Spinal cord (tissue), 10 donors: ENCODE data around the gene ZNF585A. TPM values are rescaled to one million over a fixed set of nuclear protein-coding genes. Genes with fewer than 3 reads are reported as not detected.
"Not testable (repeated sequence)": the region's sequence is repeated elsewhere in the genome, so short reads cannot be mapped to it uniquely, and the experiment has no call there.

Experiments
- DNase-seq, 6 donors: peaks; one replicate each; pipeline versions ENCODE4 v3.0.0 to v3.0.0-alpha.2; 2013 to 2015; ENCODE audit warnings: low spot score in 6 of 6, low read depth in 4 of 6
- H3K27ac ChIP-seq: one replicate; pipeline ENCODE4 v1.5.1; 2013; ENCODE audit warnings: low read depth, low read length, control low read depth
- H3K27me3 ChIP-seq: one replicate; pipeline ENCODE4 v1.6.1; 2013; ENCODE audit warnings: low read length; ENCODE audit not compliant: control insufficient read depth, insufficient read depth
- H3K36me3 ChIP-seq: one replicate; pipeline ENCODE4 v1.6.1; 2013; ENCODE audit warnings: low read length; ENCODE audit not compliant: control insufficient read depth, insufficient read depth
- H3K4me1 ChIP-seq: one replicate; pipeline ENCODE4 v1.6.1; 2013; ENCODE audit warnings: low read length; ENCODE audit not compliant: control insufficient read depth, insufficient read depth
- H3K4me3 ChIP-seq: one replicate; pipeline ENCODE4 v1.5.1; 2013; ENCODE audit warnings: low read depth, low read length, control low read depth
- H3K9me3 ChIP-seq: one replicate; pipeline ENCODE4 v1.6.1; 2013; ENCODE audit warnings: low read length; ENCODE audit not compliant: control insufficient read depth, insufficient read depth
- WGBS: methylation state at CpG from one replicate; pipeline ENCODE4 v1.1.5; 2013; ENCODE audit warnings: missing lambda C conversion rate; ENCODE audit not compliant: insufficient coverage; 5-methylcytosine and 5-hydroxymethylcytosine counted together
- polyA plus RNA-seq, 2 donors: library from polyadenylated mRNA; unstranded; fragments of 120-200 nt; gene quantifications; one replicate each; pipeline ENCODE4 v1.2.1, GENCODE V29; 2013; ENCODE audit not compliant: insufficient read length in 2 of 2
- total RNA-seq, 2 donors: library from RNA; depleted of rRNA in 1 of 2; stranded (reverse); fragments of 120-200 nt in 1 of 2; fragments of >200 nt in 1 of 2; gene quantifications; one replicate each; pipeline versions ENCODE4 v1.2.3 to v1.2.4, GENCODE V29; 2013 to 2014
- donor health status: healthy.

ZNF585A gene
- total and polyA plus RNA-seq, 4 donors: 12.3 to 22.0 (median 13.4) TPM

DNA sequence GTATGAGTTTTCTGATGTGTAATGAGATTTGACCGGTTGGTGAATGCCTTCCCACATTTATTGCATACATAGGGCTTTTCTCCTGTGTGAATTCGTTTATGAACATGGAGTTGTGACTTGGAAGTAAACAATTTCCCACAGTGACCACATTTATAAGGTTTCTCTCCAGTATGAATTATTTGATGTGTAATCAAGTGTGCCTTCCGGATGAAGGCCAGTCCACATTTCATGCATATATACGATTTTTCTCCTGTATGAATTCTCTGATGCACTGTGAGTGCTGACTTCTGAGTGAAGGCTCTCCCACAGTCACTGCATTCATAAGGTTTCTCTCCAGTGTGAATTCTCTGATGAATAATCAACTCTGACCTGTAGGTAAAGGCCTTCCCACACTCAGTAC is 13.6 kb upstream of the ZNF585A start:
- no CpG with 5 or more reads among the region's 4 CpGs for WGBS
- DNase-seq, H3K9me3 ChIP-seq, H3K27me3 ChIP-seq, H3K4me1 ChIP-seq, H3K4me3 ChIP-seq, H3K27ac ChIP-seq: not testable (repeated sequence)
- peaks cover 22% of the 10 kb centered on the region for H3K36me3 ChIP-seq

DNA sequence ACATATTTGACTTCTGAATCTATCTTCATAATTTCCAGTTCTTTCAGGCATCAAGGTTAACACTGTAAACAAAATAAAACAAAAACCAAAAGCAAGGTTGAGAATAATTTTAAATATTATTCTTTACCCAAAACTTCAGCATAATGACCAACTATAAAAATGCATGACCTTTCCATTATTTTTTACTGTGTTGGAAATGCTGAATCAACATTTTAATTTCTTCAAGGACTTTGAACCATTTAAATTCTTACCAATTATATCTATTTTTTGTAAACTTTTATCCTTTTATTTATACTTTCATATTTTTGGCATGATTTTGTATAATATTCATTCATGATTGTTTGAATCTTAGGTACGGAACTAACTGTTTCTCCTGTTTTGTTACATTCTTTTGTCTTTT is 6.9 kb downstream of the ZNF585A start:
- peaks cover 3% of the 10 kb centered on the region for H3K9me3 ChIP-seq
- WGBS: no CpG with 5 or more reads among the region's 1 CpG
- peaks cover 47% of the 10 kb centered on the region for H3K36me3 ChIP-seq
- no peaks in the 10 kb centered on the region for H3K4me1 ChIP-seq
- H3K4me3 ChIP-seq: no peak overlapping the region
- no peak for DNase-seq
- H3K27me3 ChIP-seq: no peaks in the 10 kb centered on the region
- no peak overlapping the region for H3K27ac ChIP-seq

DNA sequence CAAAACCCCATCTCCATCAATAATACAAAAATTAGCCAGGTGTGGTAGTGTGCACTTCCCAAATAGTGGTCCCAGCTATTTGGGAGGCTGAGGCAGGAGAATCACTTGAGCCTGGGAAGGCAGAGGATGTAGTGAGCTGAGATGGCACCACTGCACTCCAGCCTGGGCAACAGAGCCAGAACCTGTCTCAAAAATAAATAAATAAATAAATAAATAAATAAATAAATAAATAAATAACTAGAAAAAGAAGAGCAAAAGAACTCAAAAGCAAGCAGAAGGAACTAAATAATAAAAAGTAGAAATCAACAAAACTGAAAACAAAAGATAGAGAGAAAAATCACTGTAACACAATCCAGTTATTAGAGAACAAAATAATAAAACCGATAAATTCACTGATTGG is 12.3 kb downstream of the ZNF585A start:
- Histone ChIP-seq H3K27me3 (no peaks in the 10 kb centered on the region), H3K36me3 (peaks cover 48% of the 10 kb centered on the region), H3K4me1 (no peaks in the 10 kb centered on the region), H3K9me3 (peaks cover 22% of the 10 kb centered on the region), H3K27ac (no peak overlapping the region), H3K4me3 (no peak overlapping the region)
- DNase-seq: no peak
- WGBS: no CpG with 5 or more reads among the region's 1 CpG

DNA sequence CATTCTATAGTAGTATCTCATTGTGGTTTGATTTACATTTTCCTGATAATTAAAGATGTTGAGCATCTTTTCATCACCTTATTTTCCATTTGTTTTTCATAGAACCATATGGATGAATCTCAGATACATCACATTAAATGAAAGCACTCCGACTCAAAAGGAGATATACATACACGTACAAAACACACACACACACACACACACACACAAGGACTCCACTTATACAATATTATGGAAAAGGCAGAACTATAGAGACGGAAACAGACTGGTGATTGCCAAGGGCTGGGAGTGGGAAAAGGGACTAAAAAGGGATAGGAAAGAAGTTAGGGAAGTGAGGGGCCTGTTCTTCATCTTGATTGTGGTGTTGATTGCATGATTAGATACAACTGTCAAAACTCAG is 24.3 kb downstream of the ZNF585A start:
- H3K27me3 ChIP-seq: no peaks in the 10 kb centered on the region
- peaks cover 26% of the 10 kb centered on the region for H3K36me3 ChIP-seq
- no peak overlapping the region for H3K4me3 ChIP-seq
- peaks cover 33% of the 10 kb centered on the region for H3K9me3 ChIP-seq
- H3K27ac ChIP-seq: no peak overlapping the region
- no peak for DNase-seq
- H3K4me1 ChIP-seq: no peaks in the 10 kb centered on the region
- no CpG with 5 or more reads among the region's 3 CpGs for WGBS

DNA sequence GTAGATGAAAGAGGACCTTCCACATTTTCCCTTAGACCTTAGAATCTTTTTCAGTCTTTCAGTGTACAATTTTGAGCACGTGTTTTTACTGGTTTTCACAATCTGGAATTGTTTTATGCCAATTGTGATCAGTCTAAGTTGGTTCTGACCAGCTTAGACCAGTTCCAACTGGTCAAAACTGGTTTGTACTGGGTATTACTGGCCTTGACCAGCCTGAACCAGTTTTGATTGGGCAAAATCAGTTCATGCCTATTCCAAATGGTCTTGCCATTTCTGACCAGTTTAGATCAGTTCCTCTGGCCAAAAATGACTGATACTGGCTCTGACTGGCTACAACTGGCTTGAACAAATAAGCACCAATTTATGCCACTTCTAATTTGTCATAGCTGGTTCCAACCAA is 36.4 kb downstream of the ZNF585A start:
- no peak for DNase-seq
- H3K9me3 ChIP-seq: peaks cover 27% of the 10 kb centered on the region
- no peak overlapping the region for H3K27ac ChIP-seq
- no peaks in the 10 kb centered on the region for H3K36me3 ChIP-seq
- 33% methylated on average over 1 of the region's 1 CpG for WGBS
- H3K4me1 ChIP-seq: no peaks in the 10 kb centered on the region
- H3K4me3 ChIP-seq: no peak overlapping the region
- H3K27me3 ChIP-seq: no peaks in the 10 kb centered on the region

DNA sequence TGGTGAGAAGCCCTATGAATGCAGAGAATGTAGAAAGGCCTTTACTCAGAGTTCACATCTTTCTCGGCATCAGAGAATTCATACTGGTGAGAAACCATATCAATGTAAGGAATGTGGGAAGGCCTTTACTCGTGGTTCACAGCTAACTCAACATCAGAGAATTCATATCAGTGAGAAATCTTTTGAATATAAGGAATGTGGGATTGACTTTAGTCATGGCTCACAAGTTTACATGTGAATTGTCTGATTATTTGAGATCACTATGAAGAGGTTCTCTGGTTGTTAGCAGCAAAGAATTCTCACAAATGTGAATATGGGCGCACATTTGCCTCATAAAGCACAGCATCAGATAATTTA is 43.7 kb downstream of the ZNF585A start:
- no peak overlapping the region for H3K27ac ChIP-seq
- no peak overlapping the region for H3K4me3 ChIP-seq
- 100% methylated on average over 1 of the region's 3 CpGs for WGBS
- H3K9me3 ChIP-seq: peaks cover 64% of the 10 kb centered on the region
- peaks cover 8% of the 10 kb centered on the region for H3K36me3 ChIP-seq
- no peak for DNase-seq
- no peaks in the 10 kb centered on the region for H3K4me1 ChIP-seq
- H3K27me3 ChIP-seq: no peaks in the 10 kb centered on the region

DNA sequence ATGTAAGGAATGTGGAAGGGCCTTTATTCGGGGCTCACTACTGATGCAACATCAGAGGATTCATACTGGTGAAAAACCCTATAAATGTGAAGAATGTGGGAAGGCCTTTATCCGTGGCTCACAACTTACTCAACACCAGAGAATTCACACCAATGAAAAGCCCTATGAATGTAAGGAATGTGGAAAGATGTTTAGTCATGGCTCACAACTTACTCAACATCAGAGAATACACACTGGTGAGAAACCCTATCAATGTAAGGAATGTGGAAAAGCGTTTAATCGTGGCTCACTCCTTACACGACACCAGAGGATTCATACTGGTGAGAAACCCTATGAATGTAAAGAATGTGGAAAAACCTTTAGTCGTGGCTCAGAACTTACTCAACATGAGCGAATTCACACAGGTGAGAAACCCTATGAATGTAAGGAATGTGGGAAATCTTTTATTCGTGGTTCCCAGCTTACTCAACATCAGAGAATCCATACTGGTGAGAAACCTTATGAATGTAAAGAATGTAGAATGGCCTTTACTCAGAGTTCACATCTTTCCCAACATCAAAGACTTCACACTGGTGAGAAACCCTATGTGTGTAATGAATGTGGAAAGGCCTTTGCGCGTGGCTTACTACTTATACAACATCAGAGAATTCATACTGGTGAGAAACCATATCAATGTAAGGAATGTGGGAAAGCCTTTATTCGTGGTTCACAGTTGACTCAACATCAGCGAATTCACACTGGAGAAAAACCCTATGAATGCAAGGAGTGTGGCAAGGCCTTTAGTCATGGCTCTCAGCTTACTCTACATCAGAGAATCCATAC is 44.3 kb downstream of the ZNF585A start:
- Histone ChIP-seq H3K4me1 (no peaks in the 10 kb centered on the region), H3K9me3 (peaks cover 60% of the 10 kb centered on the region), H3K27me3 (no peaks in the 10 kb centered on the region), H3K27ac (no peak overlapping the region), H3K4me3 (no peak overlapping the region), H3K36me3 (peaks cover 8% of the 10 kb centered on the region)
- WGBS: 100% methylated on average over 4 of the region's 12 CpGs
- no peak for DNase-seq

DNA sequence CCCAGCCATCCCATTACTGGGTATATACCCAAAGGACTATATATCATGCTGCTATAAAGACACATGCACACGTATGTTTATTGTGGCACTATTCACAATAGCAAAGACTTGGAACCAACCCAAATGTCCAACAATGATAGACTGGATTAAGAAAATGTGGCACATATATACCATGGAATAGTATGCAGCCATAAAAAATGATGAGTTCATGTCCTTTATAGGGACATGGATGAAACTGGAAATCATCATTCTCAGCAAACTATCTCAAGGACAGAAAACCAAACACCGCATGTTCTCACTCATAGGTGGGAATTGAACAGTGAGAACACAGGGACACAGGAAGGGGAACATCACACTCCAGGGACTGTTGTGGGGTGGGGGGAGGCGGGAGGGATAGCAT is 50.4 kb downstream of the ZNF585A start:
- H3K36me3 ChIP-seq, DNase-seq, H3K27me3 ChIP-seq, H3K27ac ChIP-seq, H3K4me3 ChIP-seq, H3K4me1 ChIP-seq: not testable (repeated sequence)
- no CpG with 5 or more reads among the region's 3 CpGs for WGBS
- H3K9me3 ChIP-seq: peaks cover 31% of the 10 kb centered on the region

DNA sequence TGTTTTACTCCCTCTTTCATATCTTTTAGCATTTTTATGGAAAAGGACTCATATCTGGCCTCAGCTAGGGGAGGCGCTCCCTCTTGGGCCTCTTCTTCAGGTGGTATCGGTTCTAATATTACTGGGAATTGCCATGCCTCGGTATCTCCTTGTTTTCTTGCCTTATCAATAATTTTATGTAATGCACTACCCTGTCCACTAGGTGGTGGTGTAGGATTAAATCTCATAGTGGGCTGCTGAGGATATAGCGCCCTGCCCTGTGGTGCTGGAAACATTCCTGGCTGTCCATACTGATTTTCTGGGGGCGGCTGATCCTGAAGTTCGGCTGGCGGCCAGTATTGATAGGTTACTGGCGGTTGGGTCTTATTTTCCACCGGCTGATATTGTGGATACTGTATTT is 58.5 kb downstream of the ZNF585A start:
- Histone ChIP-seq H3K27ac (no peak overlapping the region), H3K36me3 (peaks cover 11% of the 10 kb centered on the region), H3K27me3 (no peaks in the 10 kb centered on the region), H3K4me3 (no peak overlapping the region), H3K4me1 (no peaks in the 10 kb centered on the region), H3K9me3 (peaks cover 42% of the 10 kb centered on the region)
- no peak for DNase-seq
- 100% methylated on average over 1 of the region's 9 CpGs for WGBS

DNA sequence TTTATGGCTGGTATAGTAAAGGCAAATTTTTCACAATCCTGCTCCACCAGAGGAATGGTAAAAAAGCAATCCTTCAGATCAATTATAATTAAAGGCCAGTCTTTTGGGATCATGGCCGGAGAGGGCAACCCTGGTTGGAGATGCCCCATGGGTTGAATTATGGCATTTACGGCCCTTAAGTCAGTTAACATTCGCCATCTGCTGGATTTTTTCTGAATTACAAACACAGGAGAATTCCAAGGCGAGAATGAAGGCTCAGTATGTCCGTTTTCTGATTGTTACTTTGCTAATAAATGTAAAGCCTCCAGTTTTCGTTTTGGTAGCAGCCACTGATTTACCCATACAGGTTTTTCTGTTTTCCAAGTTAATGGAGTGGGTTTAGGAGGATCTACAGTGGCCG is 60.7 kb downstream of the ZNF585A start:
- 71% methylated on average over 2 of the region's 7 CpGs for WGBS
- peaks cover 40% of the 10 kb centered on the region for H3K9me3 ChIP-seq
- not testable (repeated sequence) for H3K36me3 ChIP-seq, H3K4me1 ChIP-seq, H3K27ac ChIP-seq, DNase-seq, H3K4me3 ChIP-seq, H3K27me3 ChIP-seq
